ENCODE measurements around the gene MECR. TPM values are rescaled to one million over a fixed set of nuclear protein-coding genes. Genes with fewer than 3 reads are reported as not detected.

The MECR gene, protein sequence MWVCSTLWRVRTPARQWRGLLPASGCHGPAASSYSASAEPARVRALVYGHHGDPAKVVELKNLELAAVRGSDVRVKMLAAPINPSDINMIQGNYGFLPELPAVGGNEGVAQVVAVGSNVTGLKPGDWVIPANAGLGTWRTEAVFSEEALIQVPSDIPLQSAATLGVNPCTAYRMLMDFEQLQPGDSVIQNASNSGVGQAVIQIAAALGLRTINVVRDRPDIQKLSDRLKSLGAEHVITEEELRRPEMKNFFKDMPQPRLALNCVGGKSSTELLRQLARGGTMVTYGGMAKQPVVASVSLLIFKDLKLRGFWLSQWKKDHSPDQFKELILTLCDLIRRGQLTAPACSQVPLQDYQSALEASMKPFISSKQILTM
- 32.4 and 33.3 TPM in 2 replicates for total RNA-seq (2014; rRNA removed)
- polyA plus RNA-seq (2012) = 32.6 TPM

DNA sequence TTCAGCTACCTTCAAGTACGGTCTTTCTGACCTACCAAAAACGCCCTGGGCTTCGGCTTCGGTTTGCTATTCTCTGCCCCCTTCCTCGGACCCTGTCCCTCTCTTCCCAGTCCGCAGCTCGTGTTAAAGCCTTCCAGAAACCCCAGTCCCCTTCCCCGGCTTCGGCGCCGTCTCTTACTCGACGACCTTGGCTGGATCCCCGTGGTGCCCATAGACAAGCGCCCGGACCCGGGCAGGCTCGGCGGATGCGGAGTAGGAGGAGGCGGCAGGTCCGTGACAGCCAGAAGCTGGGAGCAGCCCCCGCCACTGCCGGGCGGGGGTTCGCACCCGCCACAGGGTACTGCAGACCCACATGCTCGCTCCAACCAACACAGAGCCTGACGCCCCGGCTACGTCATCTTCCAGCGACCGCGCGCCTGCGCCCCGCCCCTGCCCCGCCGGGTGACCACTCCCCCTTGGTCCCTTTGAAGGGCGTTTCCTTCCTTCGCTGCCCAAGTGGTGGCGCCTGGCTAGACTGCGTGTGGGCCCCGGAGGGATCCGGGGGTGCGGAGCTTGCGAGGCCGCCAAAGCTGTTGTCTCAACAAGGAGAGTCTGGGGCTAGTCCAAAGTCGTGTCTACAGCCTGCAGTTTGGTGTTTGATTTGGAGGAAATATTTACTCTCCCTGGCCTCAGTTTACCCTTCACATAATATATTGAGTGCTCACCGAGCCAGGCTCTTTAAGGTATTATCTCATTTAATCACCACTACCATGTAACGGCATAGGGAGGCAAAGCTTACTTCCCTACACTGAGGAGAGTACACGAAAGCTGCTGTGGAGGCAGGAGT, at the start of gene MECR:
Gene MECR (minus strand): TSS at position 382 of the 826 bp plus-strand sequence. CDS start 28 bp downstream, at position 354.
- peak; percentile 90 for DNase-seq (ENCODE audit: low read depth)

DNA sequence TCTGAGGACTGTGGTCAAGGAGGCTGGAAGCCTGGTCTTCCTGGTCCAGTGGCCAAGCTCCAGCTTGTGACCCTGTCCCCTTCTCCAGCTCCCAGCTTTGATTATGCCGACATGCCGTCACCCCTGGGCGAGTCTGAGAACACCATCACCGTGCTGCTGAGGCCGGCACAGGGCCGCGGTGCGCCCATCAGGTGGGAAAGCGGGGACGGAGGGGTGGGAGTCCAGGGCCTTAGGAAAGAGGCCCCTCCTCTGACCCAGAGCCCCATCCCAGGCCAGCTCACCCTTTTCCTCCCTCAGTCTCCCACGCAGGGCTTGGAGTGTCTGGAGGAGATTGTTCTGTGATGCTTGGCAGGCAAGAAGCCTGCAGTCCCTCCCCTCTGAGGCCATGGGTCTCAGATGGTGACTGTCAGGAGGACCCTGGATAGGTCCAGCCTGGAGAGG, 49.2 kb upstream of the MECR start:
- DNase-seq (ENCODE audit: low read depth) = no peak

DNA sequence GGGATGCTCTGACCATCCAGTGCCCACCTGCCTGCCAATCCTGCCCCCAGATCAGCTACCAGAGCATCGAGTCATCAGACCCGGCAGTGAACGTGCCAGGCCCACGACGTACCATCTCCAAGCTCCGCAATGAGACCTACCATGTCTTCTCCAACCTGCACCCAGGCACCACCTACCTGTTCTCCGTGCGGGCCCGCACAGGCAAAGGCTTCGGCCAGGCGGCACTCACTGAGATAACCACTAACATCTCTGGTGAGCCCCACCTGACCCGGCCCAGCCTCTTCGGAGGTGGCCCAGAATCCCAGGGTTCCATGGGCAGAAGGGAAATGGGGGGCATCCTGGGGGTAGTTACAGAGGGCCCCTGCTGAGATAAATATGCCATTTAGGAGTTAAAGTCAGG, 48.7 kb upstream of the MECR start:
- DNase-seq (ENCODE audit: low read depth) = no peak

DNA sequence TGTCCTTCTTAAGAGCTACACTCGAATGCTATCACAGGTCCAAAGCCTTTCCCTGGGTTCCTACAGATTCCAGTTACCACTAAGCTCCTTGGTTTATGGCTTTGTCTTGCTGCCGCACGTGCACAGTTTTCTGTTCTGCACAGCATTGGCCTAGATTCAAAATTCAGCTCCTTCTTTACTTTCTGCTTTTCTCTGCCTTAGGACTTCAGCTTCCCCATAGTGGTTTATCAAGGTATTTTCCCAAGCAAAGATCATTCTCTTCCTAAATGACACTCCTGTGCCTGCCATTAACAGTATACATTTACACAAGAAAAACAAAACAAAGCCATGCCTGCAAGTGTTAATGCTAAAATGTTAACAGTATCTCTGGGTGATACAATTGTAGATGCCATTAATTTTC, 47.4 kb upstream of the MECR start:
- no peak for DNase-seq (ENCODE audit: low read depth)

DNA sequence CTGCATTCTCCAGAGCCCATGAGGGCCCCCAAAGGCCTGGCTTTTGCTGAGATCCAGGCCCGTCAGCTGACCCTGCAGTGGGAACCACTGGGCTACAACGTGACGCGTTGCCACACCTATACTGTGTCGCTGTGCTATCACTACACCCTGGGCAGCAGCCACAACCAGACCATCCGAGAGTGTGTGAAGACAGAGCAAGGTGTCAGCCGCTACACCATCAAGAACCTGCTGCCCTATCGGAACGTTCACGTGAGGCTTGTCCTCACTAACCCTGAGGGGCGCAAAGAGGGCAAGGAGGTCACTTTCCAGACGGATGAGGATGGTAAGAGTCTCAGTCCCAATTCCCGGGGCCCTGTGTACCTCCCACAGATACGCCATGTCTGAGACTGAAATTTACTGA, 44.7 kb upstream of the MECR start:
- DNase-seq (ENCODE audit: low read depth) = no peak

DNA sequence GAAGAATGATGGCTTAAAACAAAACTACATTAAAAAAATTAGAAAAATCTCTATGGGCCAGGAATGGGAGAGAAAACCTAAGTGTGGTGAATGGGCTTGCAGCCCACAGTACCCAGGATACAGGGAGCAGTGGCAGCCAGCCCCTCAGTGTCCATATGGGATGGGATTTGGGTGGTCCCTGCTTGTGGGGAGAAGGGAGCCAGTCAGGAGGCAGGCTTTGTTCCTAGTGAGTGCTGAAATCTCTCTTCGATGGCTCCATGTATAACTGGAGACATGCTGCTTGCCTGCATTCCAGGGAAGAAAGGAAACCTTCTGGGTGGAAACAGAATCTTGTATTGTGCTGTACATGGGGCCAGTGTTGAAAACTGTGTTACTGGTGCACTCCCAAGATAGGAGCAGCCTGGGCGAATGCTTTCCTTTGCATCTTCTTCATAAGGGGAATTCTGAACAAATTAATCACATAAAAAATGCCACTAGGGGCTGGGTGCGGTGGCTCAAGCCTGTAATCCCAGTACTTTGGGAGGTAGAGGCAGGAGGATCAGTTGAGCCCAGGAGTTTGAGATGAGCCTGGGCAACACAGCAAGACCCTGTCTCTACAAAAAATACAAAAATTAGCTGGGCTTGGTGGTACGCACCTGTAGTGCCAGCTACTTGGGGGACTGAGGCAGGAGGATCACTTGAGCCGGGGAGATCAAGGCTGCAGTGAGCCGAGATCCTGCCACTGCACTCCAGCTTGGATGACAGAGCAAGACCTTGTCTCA, 41.6 kb upstream of the MECR start:
- no peak for DNase-seq (ENCODE audit: low read depth)

DNA sequence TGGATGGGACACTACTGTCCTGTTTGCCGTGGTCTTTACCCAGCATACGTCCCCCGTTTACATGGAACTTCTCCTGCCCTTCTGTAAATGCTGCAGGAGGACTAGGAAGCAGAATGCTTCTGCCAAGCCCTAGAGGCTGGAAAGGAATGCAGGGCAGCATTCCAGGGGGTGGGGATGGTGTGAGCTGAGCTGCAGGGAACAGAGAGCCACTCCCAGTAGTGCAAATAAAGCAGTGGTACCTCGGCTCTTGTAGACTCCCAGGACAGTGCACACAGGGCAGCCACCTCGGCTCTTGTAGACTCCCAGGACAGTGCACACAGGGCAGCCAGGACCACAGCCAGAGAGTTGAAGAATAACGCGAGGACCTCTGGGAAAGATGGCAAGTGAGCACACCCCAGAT, 41.0 kb upstream of the MECR start:
- peak; percentile 69 for DNase-seq (ENCODE audit: low read depth)

DNA sequence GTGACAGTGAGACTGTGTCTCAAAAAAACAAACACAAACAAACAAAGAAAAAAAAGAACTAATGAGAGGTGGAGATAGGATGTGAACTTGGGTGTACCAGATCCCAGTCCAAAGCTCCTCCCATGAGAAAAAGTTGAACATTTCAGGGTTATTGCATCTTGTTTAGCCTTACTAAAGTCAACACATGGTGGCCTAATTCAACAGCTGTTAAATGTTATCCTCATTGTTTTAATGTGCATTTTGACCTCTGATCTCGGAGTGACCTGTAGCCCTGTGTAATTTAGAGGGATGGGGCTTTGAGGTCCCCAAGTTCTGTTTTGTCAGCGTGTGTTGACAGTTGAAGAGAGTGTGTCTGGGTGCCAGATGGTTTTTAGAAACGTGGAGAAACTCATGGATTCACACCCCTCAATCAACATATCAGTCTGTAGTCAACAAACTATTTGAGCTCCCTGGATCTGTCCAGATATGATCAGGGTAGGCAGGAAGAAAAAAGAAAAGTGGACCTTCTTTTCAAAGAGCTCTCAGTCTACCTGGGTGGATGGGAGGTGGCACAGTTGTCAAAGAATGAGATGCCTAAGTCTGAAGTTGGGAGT, 40.3 kb upstream of the MECR start:
- peak; percentile 36 for DNase-seq (ENCODE audit: low read depth)

DNA sequence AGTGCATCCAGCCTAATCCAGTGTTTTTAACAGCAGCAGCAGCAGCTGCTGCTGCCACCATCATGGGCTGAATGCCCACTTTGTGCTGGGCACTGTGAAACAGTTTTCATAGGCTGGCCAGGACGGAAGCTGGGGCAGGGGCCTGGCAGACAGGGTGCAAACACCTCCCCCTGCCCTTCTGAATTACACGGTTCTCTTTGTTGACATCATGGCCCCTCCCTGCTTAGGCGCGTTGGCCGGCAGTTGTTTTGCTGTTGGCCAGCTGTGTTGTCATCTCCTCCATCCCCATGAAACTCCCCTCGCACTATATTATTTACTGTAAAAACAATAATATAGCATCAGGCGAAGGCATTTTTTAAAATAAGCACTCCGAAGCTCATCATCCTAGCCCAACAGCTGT, 38.6 kb upstream of the MECR start:
- no peak for DNase-seq (ENCODE audit: low read depth)

DNA sequence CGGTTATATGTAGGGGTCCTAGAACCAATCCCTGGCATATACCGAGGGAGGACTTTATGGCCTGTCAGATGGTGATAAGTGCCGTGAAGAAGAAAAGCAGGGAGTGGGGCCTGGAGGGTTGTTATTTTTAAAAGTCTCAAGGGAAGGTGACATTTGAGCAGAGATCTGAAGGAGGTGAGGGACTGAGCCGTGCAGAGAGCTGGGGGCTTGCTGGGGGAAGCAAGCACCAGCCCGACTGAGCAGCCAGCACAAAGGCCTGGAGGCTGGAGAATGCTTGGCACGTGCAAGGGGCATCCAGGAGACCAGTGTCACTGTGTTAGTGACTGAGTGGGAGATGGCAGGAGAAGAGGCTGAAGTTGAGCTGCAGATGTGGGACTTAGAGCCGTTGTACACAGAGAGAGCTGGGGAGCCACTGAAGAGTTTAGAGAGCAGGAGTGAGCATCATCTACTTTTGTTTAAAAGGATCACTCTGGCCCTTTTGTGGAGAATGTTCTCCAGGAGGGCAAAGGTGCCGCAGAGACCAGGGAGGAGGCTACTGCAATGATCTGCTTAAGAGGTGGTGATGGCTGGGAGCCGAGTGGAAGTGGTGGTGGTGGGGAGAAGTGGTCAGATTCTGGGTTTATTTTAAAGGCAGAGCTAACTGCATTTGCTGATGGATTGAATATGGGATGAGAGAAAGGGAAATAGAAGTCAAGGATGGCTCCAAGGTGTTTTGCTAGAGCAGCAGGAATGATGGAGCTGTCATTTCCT, 36.8 kb upstream of the MECR start:
- DNase-seq (ENCODE audit: low read depth) = no peak

DNA sequence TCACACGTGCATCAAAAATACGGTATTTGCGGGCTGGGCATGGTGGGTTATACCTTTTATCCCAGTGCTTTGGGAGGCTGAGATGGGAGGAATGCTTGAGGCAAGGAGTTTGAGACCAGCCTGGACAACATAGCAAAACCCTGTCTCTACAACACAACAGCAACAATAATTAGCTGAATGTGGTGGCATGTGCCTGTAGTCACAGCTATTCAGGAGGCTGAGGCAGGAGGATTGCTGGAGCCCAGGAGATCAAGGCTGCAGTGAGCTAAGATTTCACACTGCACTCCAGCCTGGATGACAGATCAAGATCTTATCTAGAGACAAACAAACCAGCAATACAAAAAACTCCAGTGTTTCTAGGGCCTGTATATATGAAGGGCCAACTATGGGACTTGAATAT, 36.2 kb upstream of the MECR start:
- DNase-seq (ENCODE audit: low read depth) = no peak

DNA sequence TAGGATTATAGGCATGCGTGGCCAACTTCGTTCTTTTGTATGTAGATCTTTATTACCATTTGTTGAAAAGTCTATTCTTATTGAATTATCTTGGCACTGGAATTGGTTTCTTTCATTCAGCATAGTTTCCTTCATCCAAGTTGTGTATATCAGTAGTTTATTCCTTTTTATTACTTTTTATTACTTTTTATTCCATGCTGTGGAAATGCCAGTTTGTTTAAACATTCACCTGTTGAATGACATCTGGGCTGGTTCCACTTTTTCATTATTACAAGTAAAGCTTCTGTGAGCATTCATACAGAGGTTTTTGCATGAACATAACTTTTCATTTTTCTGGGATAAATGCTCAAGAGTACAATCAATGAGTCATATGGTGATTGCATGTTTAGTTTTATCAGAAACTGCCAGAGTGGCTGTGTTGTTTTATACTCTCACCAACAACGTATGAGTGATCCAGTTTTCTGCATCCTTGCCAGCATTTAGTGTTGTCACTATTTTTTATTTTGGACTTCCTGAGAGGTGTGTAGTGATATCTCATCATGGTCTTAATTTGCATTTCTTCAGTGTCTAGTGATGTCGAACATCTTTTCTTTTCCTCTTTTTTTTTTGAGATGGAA, 34.1 kb upstream of the MECR start:
- DNase-seq (ENCODE audit: low read depth) = peak; percentile 70

DNA sequence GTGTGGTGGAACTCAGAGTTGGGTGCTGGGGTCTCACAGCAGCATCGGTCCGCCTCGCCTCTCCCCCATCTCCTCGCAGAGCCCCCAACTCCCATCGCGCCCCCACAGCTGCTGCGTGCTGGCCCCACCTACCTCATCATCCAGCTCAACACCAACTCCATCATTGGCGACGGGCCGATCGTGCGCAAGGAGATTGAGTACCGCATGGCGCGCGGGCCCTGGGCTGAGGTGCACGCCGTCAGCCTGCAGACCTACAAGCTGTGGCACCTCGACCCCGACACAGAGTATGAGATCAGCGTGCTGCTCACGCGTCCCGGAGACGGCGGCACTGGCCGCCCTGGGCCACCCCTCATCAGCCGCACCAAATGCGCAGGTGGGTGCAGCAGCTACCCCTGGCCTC, 29.8 kb upstream of the MECR start:
- no peak for DNase-seq (ENCODE audit: low read depth)

DNA sequence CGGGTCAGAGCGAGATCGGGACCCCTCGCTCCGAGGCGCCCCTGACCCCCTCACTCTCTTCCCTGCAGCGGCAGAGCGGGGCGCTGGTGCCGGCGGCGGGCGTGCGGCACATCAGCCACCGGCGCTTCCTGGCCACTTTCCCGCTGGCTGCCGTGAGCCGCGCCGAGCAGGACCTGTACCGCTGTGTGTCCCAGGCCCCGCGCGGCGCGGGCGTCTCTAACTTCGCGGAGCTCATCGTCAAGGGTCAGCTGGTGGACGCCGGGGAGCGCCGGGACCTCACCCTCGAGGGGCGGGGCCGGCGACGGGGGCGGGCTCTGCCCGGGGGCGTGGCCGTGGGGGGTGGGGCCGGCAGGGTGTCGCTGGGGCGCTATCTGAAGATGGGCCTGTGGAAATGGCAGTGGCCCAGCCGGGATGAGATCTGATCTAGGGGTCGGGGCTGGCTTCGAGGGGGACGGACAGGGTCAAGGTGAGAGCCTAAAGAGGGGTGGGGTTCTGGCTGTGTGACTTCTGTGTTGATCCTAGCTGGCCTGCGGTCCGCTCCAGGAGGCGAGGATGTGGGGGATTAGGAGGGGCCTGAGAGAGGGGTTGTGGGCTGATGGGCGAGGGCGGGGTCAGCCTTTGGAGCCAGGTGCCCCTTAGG, 29.2 kb upstream of the MECR start:
- no peak for DNase-seq (ENCODE audit: low read depth)

DNA sequence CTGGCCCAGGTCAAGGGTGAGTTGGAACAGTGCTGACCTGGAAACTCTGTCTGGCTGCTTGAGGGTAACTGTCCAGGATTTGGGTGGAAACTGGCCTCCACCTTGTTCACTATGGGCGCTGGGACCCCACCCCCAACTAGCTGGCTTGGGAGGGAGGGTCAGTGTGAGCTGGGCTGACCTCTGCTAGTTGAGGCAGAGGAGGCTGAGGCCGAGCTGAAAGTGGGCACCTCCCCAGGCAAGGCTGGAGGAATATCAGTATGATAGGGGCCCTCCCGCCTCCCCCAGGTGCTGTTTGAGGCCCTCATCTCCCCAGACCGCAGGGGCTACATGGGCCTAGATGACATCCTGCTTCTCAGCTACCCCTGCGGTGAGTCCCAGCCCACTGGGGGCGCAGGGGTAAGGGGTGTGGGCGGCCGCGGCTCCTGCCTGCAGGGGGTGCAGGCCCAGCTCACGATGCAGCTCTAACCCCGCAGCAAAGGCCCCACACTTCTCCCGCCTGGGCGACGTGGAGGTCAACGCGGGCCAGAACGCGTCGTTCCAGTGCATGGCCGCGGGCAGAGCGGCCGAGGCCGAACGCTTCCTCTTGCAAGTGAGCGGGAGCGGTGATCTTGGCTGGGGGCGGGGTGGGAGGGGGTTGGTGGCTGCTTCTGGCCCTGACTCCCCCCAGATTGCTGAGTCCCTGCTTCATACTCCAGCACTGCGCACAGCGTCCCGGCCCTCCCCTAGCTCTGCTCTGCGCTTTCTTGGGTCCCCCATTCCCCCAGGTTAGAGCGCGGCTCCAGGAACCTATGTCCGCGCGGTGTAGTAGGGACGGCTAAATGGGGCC, 28.5 kb upstream of the MECR start:
- DNase-seq (ENCODE audit: low read depth) = no peak

DNA sequence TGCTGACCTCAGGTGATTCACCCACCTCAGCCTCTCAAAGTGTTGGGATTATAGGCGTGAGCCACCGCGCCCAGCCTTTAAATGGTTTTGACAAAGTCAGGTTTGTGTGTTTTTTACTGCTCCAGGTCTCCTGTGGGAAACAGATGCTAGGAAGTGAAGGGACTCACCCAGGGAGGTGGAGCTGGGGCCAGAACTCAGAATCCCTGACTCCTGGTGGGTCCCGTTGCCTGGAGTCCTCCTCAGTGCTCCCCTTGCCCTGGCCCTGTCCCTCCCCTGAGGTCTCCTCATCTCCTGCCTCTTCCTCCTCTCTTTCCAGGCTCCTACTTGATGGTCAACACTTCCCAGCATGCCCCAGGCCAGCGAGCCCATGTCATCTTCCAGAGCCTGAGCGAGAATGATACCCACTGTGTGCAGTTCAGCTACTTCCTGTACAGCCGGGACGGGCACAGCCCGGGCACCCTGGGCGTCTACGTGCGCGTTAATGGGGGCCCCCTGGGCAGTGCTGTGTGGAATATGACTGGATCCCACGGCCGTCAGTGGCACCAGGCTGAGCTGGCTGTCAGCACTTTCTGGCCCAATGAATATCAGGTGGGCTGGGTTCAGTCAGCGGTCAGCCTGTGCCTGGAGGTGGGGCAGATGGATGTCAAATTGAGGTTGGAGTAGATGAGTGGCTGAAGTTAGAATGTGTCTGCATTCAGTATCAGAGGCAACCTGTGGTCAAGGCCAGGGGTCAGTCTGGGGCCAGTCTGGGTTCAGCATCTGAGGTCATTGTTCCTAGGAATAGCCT, 27.6 kb upstream of the MECR start:
- no peak for DNase-seq (ENCODE audit: low read depth)

DNA sequence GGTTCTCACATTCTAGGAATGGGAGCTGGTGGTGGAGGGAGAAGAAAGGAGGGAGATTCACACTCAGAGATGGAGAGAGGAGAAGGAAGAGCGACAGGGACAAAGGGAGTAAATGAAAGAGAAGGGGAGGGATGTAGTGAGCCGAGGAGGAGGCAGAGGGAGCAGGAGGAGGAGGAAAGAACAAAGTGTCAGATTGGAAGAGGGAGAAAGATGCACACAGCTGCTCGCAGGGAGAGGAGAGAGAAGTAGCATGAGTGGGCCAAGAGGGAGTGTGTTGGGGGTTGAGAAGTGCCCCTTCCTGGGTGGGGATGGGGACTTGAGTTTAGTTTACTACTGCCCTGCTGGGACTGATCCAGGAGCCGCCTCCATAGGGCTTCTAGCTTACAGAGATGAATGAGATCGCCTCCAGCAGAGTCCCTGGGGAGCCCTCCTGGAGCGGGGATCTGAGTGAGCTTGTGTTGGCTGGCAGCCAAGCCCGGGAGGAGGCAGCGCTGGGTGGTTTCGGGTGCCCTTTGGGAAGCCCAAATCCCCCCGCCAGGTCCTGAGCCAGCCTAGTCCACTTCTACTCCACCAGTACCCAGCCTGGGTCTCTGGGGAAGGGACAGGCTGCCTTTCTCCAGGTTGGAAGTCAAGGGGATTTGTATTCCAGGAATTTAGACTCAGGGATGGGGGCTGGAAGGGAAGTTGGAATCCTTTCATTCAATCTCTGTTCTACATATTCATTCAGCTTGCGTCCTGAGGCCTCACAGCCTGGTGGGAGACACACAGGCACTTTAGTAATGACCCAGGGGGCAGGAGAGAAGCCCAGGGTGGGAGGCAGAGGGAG, 26.5 kb upstream of the MECR start:
- peak; percentile 64 for DNase-seq (ENCODE audit: low read depth)

Data from LHCN-M2 (cell line).